GM18868 (cell line): ENCODE data around the gene FFAR3.

Experiments
- ATAC-seq: cut with Tn5 transposase; IDR thresholded peaks from one replicate; pipeline ENCODE4 v1.9.1; 2021; ENCODE audit warnings: mild to moderate bottlenecking, moderate library complexity; ENCODE audit not compliant: unreplicated experiment

Gene FFAR3

GRCh38 chr19:35329323-35329722 lies 28.9 kb upstream of the FFAR3 start:
- ATAC-seq = no peak

- peak; percentile 46 for ATAC-seq
These were observed 27.8 kb upstream of the FFAR3 start for GRCh38 chr19:35330475-35330874.

- ATAC-seq = no peak
These were observed 26.6 kb upstream of the FFAR3 start for GRCh38 chr19:35331551-35332214.

- ATAC-seq = no peak
These were observed 25.4 kb upstream of the FFAR3 start for GRCh38 chr19:35332817-35333216.

GRCh38 chr19:35334144-35334753 lies 24.0 kb upstream of the FFAR3 start:
- ATAC-seq = no peak

- ATAC-seq = no peak
These were observed 21.9 kb upstream of the FFAR3 start for GRCh38 chr19:35336166-35336955.

GRCh38 chr19:35337097-35337983 lies 20.9 kb upstream of the FFAR3 start:
- ATAC-seq = no peak

GRCh38 chr19:35337984-35338296 lies 20.3 kb upstream of the FFAR3 start:
- ATAC-seq = no peak

- no peak for ATAC-seq
These were observed 17.8 kb upstream of the FFAR3 start for GRCh38 chr19:35340431-35340830.

- ATAC-seq = no peak
These were observed 17.3 kb upstream of the FFAR3 start for GRCh38 chr19:35341006-35341405.

- no peak for ATAC-seq
These were observed 16.6 kb upstream of the FFAR3 start for GRCh38 chr19:35341565-35342225.

GRCh38 chr19:35342430-35342829 lies 15.8 kb upstream of the FFAR3 start:
- ATAC-seq = no peak

- ATAC-seq = no peak
These were observed 13.7 kb upstream of the FFAR3 start for GRCh38 chr19:35344511-35345031.

- ATAC-seq = no peak
These were observed 12.6 kb upstream of the FFAR3 start for GRCh38 chr19:35345671-35346111.

GRCh38 chr19:35346193-35347052 lies 11.8 kb upstream of the FFAR3 start:
- ATAC-seq = no peak

GRCh38 chr19:35347171-35347929 lies 10.9 kb upstream of the FFAR3 start, which contains the start of gene FFAR1:
TSS of gene FFAR1 (plus strand) at chr19:35347902. CDS start at chr19:35351552, 3,650 bp downstream.
- peak; percentile 45 for ATAC-seq

- ATAC-seq = no peak
These were observed 10.3 kb upstream of the FFAR3 start for GRCh38 chr19:35347930-35348298.

- no peak for ATAC-seq
These were observed 9.2 kb upstream of the FFAR3 start for GRCh38 chr19:35348911-35349611.
